ENCODE measurements around the gene TRIM69.
"Not testable (repeated sequence)": the region's sequence is repeated elsewhere in the genome, so short reads cannot be mapped to it uniquely, and the experiment has no call there.

TRIM69 gene

DNA sequence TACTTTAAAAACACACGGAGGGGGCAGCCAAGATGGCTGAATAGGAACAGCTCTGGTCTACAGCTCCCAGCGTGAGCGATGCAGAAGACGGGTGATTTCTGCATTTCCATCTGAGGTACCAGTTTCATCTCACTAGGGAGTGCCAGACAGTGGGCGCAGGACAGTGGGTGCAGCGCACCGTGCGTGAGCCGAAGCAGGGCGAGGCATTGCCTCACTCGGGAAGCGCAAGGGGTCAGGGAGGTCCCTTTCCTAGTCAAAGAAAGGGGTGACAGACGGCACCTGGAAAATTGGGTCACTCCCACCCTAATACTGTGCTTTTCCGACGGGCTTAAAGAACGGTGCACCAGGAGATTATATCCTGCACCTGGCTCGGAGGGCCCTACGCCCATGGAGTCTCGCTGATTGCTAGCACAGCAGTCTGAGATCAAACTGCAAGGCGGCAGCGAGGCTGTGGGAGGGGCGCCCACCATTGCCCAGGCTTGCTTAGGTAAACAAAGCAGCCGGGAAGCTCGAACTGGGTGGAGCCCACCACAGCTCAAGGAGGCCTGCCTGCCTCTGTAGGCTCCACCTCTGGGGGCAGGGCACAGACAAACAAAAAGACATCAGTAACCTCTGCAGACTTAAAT lies 3.0 kb downstream of the TRIM69 start:
- not testable (repeated sequence) for DNase-seq (ENCODE audit: low read depth in 2 of 3, low spot score in 2 of 3)

- DNase-seq (ENCODE audit: low read depth in 2 of 3, low spot score in 2 of 3), result not testable (repeated sequence)
Observed at GRCh38 chr15:44743454-44743853, 7.1 kb downstream of the TRIM69 start.

DNA sequence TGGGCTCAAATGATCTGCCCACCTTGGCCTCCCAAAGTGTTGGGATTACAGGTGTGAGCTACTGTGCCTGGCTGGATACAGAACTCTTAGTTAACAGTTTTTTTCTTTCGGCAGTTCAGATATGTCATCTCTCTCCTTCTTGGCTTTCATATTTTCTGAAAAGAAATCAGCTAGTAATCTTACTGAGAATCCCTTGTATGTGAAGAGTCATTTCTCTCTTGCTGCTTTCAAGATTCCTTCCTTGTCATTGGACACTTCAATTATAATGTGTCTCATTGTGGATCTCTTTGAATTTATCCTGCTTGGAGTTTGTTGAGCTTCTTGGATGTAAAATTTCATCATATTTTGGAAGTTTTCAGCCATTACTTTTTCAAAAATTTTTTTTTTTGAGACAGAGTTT lies 17.0 kb downstream of the TRIM69 start:
- DNase-seq (ENCODE audit: low read depth in 2 of 3, low spot score in 2 of 3), result no peak

DNA sequence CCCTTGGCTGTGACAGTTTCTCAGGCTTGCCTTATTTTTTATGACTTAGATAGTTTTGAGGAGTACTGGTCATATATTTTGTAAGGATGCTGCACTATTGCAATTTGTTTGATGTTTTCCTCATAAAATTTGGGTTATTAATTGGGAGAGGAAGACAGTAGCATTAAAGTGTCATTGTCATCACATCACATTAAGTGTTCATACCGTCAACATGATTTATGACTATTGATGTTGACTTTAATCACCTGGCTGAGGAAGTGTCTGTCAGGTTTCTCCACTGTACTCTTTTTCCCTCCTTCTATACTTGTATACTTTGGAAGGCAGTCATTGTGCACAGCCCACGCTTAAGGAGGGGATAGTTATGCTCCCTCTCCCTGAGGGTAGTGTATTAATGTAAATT lies 26.9 kb downstream of the TRIM69 start:
- no peak for DNase-seq (ENCODE audit: low read depth in 2 of 3, low spot score in 2 of 3)

GRCh38 chr15:44763848-44764247 lies 27.5 kb downstream of the TRIM69 start:
- no peak for DNase-seq (ENCODE audit: low read depth in 2 of 3, low spot score in 2 of 3)

DNA sequence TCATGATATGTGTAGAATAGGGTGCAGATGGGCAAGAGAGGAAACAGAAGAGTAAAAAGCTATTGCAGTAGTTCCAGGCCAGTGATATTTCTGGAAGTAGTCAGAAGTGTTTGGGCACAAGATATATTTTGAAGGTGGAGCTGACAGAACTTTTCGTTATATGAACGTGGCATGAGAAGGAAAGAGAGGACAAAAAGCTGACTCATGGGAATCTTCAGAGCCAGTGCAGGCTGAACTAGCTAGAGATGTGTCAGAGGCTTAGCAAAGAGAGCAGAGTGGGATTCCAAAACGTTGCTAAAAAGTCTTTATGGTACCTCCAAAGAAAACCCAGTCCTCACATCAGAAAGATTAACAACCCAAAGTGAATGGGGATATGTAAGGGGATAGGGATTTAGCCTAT lies 28.7 kb downstream of the TRIM69 start:
- no peak for DNase-seq (ENCODE audit: low read depth in 2 of 3, low spot score in 2 of 3)

GRCh38 chr15:44769521-44769920 lies 33.2 kb downstream of the TRIM69 start:
- no peak for DNase-seq (ENCODE audit: low read depth in 2 of 3, low spot score in 2 of 3)

GRCh38 chr15:44770715-44771114 lies 34.4 kb downstream of the TRIM69 start:
- DNase-seq (ENCODE audit: low read depth in 2 of 3, low spot score in 2 of 3), result not testable (repeated sequence)

DNA sequence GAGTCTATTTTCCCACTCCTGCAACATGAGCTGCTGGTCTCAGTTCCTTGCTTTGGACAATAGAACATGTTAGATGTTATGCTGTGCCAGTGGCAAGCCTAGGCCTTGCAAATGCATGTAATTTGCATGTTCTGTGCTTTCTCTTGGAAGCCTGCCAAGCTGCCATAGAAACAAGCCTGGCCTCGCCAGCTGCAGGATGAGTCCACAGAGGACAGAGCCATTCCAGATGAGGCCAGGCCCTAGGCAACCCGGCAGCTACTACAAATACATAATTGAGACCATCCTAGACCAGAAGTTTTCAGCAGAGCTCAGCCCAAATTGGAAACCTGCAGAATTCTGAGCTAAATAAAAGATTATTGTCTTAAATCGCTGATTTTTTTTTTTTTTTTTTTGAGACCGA lies 39.6 kb downstream of the TRIM69 start:
- no peak for DNase-seq (ENCODE audit: low read depth in 2 of 3, low spot score in 2 of 3)

DNA sequence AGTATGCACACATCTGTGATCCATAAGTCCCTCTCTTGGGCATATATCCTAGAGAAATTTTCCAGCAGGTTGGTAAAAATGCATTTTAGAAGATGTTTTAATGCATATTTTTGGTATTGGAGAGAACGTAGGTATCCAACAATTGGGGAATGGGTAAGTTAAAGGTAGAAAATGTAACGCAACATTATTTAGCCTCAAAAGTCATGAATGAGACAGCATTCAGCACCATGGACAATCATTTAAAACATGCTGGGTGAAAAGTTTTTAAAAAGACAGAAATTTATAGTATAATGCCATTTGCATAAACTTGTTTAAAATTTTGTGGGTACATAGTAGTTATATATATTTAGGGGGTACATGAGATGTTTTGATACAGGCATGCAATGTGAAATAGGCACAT lies 43.4 kb downstream of the TRIM69 start:
- DNase-seq (ENCODE audit: low read depth in 2 of 3, low spot score in 2 of 3), result no peak

DNA sequence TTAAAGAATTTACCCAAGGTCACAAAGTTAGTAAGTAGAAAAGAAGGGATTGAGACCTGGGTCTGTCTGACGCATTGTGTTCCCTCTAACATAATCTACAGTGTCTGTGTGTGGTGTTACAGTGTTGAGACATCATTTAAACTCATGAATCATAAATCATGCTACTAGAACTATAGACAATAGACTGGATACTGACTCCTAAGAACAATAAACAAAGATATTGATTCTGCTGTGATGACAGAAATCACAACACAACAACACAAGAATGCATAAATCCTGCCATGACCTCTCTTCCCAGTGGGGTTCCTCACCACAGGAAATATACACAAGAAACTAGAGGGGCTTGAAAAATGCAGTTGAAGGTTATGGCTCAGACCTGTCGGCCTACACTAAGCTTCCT lies 44.3 kb downstream of the TRIM69 start:
- DNase-seq (ENCODE audit: low read depth in 2 of 3, low spot score in 2 of 3), result no peak

DNA sequence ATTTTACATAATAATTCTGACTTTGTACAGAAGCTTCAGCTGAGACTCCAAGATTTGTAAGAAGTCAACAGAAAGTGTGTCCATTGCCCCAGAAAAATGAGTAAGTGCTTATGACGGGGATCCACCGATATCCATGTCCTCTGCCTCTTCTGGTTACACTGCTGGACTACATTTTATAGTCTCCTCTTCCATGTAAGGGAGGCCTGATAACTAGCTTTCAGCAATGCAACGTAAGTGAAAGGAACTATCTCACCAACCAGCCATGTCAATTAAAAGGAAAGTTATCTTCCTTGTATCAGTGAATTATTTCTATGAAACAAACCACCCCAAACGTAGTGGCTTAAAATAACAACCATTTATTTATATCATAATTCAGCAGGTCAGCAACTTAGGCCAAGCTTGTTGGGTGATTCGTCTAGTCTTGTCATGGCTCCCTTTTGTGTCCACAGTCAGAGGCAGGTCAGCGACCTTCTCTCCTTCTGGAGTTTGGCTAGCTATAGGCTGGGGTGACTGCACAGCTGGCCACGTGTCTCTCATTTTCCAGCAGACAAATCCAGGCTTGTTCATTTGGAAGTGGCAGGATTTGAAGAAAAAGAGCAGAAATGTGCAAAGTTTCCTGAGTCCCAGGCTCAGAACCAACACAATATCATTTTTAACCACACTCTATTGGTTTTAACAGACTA lies 44.9 kb downstream of the TRIM69 start:
- no peak for DNase-seq (ENCODE audit: low read depth in 2 of 3, low spot score in 2 of 3)

DNA sequence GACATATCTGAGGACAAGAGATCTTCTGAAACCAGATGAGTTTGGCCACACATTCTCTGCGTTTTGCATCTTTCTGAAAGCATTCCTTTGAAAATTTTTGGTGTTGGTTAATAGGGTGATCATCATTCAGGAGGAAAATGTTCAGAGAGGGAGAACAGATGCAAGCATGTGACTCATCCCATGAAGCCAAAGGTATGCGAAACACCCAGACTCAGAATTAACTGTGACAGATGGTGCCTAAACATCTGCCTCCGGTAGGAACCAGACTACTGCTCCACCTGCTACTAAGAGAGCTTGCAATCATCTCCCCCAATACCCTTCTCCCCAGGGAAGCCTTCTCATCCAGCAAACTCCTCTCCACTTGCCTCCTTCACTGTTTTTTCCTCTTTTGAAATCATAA lies 46.2 kb downstream of the TRIM69 start:
- DNase-seq (ENCODE audit: low read depth in 2 of 3, low spot score in 2 of 3), result no peak

GRCh38 chr15:44784918-44785274 lies 48.6 kb downstream of the TRIM69 start:
- DNase-seq (ENCODE audit: low read depth in 2 of 3, low spot score in 2 of 3), result not testable (repeated sequence)

DNA sequence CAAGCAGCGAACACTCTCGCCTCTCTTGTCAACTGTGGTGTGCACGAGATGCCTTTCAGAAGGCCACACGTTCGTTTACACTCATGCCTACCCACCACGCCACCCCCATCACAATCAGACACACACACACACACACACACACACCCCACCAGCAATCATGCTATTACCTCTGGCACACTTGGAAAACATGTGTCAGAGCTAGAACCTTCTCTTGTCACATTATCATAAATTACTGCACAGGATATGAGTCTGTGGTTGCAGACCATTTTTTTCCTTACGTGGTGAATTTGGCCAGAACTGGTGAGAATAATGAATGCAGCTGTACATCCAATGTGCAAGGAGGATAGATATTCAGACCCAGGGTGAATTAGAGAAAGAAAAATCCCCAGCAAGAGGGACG lies 52.4 kb downstream of the TRIM69 start:
- peak in 2 of 3 experiments; percentile 12 to 18 for DNase-seq (ENCODE audit: low read depth in 2 of 3, low spot score in 2 of 3)

DNA sequence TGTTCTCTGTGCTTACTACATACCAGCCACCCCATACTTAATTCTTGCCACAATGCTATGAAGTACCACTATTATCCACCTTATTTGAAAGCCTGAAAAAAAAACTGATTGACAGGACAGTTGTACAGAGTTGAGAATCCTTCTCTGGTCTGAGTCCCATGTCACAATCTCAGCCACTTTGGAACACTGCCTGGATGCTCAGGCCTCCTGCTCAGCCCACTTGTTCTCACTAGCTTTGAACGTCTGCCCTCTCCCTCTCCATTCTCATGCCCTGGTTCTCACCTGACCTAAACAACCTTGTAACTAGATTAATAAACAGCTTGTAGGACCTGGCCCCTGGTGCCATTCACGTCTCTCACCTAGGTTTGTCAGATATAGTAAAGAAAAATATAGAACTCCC lies 53.9 kb downstream of the TRIM69 start:
- no peak for DNase-seq (ENCODE audit: low read depth in 2 of 3, low spot score in 2 of 3)

DNA sequence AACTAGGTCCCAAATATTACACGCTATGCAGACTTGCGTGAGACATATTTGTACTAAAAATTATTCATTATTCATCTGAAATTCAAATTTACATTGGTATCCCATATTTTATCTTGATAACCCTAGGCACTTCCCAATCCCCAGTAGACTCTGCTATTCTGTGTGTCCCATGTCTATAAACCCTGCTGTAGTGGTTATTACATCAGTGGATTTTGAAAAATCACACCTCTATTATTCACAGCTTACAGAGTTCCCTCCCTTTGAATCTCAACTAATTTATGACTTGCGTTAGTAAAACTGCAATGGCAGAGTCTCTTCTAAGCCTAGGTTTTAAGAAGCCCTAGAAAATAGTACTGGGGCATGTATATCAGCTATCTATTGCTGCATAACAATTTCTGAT lies 54.3 kb downstream of the TRIM69 start:
- no peak for DNase-seq (ENCODE audit: low read depth in 2 of 3, low spot score in 2 of 3)

DNA sequence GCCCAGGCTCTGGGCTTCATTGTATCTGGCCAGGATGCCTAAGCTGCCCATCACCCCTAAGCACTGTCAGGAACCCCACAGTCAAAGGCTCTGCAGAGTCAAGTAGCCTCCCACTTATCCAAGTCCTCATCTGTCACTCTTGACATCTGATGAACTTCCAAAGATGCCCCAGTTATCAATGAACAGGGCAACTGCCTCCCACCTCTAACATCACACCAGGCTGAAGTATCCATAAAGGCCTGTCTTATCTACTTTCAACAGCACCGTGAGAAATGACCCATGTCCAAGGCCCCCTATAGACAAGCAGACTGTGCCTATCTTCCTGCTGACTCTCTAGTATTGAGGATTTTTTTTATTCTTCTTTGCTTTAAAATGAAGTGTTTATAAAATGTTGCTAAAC lies 56.4 kb downstream of the TRIM69 start:
- no peak for DNase-seq (ENCODE audit: low read depth in 2 of 3, low spot score in 2 of 3)

GRCh38 chr15:44794072-44794471 lies 57.7 kb downstream of the TRIM69 start:
- DNase-seq (ENCODE audit: low read depth in 2 of 3, low spot score in 2 of 3), result no peak

- DNase-seq (ENCODE audit: low read depth in 2 of 3, low spot score in 2 of 3), result no peak
Observed at GRCh38 chr15:44796508-44796907, 60.2 kb downstream of the TRIM69 start.

- DNase-seq (ENCODE audit: low read depth in 2 of 3, low spot score in 2 of 3), result no peak
Observed at GRCh38 chr15:44798826-44799225, 62.5 kb downstream of the TRIM69 start.

DNA sequence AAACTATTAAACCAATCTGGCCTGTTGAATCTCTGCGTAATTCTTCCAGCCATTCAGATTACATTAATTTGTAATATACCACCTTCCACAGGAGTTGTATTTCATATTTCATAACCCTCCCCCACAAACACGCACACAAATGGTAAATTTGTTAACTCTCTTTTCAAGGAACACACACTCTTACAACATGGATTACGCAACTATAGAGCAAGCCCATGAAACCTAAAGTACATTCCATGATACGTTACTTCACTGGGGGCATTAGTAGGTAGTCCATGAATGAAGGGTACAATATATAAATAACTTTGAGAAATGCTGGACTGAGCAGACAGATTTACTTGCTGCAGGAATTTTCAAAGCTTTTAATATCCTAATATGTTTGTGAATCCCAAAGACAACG lies 65.0 kb downstream of the TRIM69 start:
- no peak for DNase-seq (ENCODE audit: low read depth in 2 of 3, low spot score in 2 of 3)

DNA sequence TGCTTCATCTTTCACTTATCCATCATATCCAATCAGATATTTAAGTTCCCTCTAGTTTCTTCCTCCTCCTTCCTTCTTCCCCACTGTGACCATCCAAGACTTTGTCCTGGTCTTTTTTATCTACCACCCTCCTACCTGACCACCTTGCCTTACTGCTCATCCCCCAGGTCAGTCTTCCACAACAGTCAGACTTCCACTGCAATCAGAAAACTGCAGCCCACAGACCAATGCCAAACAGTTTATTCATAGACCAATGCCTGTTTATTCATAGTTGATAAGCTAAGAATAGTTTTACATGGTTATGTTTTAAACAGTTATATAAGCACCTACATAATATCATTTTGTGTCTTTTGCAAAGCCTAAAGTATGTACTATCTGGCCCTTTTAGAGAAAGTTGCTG lies 65.5 kb downstream of the TRIM69 start:
- DNase-seq (ENCODE audit: low read depth in 2 of 3, low spot score in 2 of 3), result no peak

All from activated CD8-positive, alpha-beta memory T cell treated with anti-CD3 and anti-CD28 coated beads for 48 hours (primary cell).